ENCODE measurements around the gene SP110.
"Not testable (repeated sequence)": the region's sequence is repeated elsewhere in the genome, so short reads cannot be mapped to it uniquely, and the experiment has no call there.

- TF ChIP-seq, protein P1, sequence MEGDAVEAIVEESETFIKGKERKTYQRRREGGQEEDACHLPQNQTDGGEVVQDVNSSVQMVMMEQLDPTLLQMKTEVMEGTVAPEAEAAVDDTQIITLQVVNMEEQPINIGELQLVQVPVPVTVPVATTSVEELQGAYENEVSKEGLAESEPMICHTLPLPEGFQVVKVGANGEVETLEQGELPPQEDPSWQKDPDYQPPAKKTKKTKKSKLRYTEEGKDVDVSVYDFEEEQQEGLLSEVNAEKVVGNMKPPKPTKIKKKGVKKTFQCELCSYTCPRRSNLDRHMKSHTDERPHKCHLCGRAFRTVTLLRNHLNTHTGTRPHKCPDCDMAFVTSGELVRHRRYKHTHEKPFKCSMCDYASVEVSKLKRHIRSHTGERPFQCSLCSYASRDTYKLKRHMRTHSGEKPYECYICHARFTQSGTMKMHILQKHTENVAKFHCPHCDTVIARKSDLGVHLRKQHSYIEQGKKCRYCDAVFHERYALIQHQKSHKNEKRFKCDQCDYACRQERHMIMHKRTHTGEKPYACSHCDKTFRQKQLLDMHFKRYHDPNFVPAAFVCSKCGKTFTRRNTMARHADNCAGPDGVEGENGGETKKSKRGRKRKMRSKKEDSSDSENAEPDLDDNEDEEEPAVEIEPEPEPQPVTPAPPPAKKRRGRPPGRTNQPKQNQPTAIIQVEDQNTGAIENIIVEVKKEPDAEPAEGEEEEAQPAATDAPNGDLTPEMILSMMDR (conservative IDR thresholded peaks at IDR 0.05; ENCODE audit: low read depth in 2 of 2): not testable (repeated sequence)
- TF ChIP-seq JUNB (IDR thresholded peaks at IDR 0.05; ENCODE audit: unreplicated experiment); EZH2phosphoT487 (IDR thresholded peaks at IDR 0.05; ENCODE audit: unreplicated experiment); EZH2 (IDR thresholded peaks at IDR 0.05; ENCODE audit: low read depth, unreplicated experiment); ETS1 (IDR thresholded peaks at IDR 0.05); POLR2AphosphoS5 (IDR thresholded peaks at IDR 0.05; ENCODE audit: low read depth); CREB1 (CRISPR knock-in tag; IDR thresholded peaks at IDR 0.05; ENCODE audit: low read depth); ZNF114 (CRISPR knock-in tag; IDR thresholded peaks at IDR 0.05); STAT1 (IDR thresholded peaks at IDR 0.05; ENCODE audit: unreplicated experiment): not testable (repeated sequence)
- TF ChIP-seq, protein P2, sequence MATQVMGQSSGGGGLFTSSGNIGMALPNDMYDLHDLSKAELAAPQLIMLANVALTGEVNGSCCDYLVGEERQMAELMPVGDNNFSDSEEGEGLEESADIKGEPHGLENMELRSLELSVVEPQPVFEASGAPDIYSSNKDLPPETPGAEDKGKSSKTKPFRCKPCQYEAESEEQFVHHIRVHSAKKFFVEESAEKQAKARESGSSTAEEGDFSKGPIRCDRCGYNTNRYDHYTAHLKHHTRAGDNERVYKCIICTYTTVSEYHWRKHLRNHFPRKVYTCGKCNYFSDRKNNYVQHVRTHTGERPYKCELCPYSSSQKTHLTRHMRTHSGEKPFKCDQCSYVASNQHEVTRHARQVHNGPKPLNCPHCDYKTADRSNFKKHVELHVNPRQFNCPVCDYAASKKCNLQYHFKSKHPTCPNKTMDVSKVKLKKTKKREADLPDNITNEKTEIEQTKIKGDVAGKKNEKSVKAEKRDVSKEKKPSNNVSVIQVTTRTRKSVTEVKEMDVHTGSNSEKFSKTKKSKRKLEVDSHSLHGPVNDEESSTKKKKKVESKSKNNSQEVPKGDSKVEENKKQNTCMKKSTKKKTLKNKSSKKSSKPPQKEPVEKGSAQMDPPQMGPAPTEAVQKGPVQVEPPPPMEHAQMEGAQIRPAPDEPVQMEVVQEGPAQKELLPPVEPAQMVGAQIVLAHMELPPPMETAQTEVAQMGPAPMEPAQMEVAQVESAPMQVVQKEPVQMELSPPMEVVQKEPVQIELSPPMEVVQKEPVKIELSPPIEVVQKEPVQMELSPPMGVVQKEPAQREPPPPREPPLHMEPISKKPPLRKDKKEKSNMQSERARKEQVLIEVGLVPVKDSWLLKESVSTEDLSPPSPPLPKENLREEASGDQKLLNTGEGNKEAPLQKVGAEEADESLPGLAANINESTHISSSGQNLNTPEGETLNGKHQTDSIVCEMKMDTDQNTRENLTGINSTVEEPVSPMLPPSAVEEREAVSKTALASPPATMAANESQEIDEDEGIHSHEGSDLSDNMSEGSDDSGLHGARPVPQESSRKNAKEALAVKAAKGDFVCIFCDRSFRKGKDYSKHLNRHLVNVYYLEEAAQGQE (IDR thresholded peaks at IDR 0.05; ENCODE audit: unreplicated experiment): not testable (repeated sequence)
- TF ChIP-seq, protein P3, sequence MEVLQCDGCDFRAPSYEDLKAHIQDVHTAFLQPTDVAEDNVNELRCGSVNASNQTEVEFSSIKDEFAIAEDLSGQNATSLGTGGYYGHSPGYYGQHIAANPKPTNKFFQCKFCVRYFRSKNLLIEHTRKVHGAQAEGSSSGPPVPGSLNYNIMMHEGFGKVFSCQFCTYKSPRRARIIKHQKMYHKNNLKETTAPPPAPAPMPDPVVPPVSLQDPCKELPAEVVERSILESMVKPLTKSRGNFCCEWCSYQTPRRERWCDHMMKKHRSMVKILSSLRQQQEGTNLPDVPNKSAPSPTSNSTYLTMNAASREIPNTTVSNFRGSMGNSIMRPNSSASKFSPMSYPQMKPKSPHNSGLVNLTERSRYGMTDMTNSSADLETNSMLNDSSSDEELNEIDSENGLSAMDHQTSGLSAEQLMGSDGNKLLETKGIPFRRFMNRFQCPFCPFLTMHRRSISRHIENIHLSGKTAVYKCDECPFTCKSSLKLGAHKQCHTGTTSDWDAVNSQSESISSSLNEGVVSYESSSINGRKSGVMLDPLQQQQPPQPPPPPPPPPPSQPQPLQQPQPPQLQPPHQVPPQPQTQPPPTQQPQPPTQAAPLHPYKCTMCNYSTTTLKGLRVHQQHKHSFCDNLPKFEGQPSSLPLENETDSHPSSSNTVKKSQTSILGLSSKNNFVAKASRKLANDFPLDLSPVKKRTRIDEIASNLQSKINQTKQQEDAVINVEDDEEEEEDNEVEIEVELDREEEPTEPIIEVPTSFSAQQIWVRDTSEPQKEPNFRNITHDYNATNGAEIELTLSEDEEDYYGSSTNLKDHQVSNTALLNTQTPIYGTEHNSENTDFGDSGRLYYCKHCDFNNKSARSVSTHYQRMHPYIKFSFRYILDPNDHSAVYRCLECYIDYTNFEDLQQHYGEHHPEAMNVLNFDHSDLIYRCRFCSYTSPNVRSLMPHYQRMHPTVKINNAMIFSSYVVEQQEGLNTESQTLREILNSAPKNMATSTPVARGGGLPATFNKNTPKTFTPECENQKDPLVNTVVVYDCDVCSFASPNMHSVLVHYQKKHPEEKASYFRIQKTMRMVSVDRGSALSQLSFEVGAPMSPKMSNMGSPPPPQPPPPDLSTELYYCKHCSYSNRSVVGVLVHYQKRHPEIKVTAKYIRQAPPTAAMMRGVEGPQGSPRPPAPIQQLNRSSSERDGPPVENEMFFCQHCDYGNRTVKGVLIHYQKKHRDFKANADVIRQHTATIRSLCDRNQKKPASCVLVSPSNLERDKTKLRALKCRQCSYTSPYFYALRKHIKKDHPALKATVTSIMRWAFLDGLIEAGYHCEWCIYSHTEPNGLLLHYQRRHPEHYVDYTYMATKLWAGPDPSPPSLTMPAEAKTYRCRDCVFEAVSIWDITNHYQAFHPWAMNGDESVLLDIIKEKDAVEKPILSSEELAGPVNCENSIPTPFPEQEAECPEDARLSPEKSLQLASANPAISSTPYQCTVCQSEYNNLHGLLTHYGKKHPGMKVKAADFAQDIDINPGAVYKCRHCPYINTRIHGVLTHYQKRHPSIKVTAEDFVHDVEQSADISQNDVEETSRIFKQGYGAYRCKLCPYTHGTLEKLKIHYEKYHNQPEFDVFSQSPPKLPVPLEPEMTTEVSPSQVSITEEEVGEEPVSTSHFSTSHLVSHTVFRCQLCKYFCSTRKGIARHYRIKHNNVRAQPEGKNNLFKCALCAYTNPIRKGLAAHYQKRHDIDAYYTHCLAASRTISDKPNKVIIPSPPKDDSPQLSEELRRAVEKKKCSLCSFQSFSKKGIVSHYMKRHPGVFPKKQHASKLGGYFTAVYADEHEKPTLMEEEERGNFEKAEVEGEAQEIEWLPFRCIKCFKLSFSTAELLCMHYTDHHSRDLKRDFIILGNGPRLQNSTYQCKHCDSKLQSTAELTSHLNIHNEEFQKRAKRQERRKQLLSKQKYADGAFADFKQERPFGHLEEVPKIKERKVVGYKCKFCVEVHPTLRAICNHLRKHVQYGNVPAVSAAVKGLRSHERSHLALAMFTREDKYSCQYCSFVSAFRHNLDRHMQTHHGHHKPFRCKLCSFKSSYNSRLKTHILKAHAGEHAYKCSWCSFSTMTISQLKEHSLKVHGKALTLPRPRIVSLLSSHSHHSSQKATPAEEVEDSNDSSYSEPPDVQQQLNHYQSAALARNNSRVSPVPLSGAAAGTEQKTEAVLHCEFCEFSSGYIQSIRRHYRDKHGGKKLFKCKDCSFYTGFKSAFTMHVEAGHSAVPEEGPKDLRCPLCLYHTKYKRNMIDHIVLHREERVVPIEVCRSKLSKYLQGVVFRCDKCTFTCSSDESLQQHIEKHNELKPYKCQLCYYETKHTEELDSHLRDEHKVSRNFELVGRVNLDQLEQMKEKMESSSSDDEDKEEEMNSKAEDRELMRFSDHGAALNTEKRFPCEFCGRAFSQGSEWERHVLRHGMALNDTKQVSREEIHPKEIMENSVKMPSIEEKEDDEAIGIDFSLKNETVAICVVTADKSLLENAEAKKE (CRISPR knock-in tag; IDR thresholded peaks at IDR 0.05): not testable (repeated sequence)
Measured at GRCh38 chr2:230119827-230120226, 100.0 kb downstream of the SP110 start.

All from GM23338 (cell line).